HepG2 (cell line): Measurements from ENCODE around the gene ACTN1. TPM values are rescaled to one million over a fixed set of nuclear protein-coding genes. Genes with fewer than 3 reads are reported as not detected.

ENCODE experiments used
- ARID5B ChIP-seq: IDR thresholded peaks from 2 replicates; pipeline ENCODE4 v1.4.0; 2020; ENCODE audit warnings: mild to moderate bottlenecking, missing genetic modification reagents
- CEBPG ChIP-seq: IDR thresholded peaks from 2 replicates; pipeline ENCODE4 v1.6.1; 2016
- CREBL2 ChIP-seq: sonication (generic); formaldehyde crosslinking; IDR thresholded peaks from 2 replicates; pipeline ENCODE4 v1.8.1; 2023; ENCODE audit warnings: missing genetic modification reagents, mild to moderate bottlenecking, borderline replicate concordance
- ETV5 ChIP-seq: IDR thresholded peaks from 2 replicates; pipeline ENCODE4 v1.6.1; 2018; ENCODE audit warnings: missing biosample characterization, missing genetic modification reagents, inconsistent platforms, borderline replicate concordance
- GFI1 ChIP-seq: sonication (generic); formaldehyde crosslinking; IDR thresholded peaks from 2 replicates; pipeline ENCODE4 v1.5.0; 2020; ENCODE audit warnings: missing genetic modification reagents, mild to moderate bottlenecking, borderline replicate concordance
- GPBP1L1 ChIP-seq: sonication (generic); formaldehyde crosslinking; IDR thresholded peaks from 2 replicates; pipeline ENCODE4 v1.5.0; 2020; ENCODE audit warnings: mild to moderate bottlenecking, missing genetic modification reagents
- MAZ ChIP-seq, 2 experiments: sonication (generic) in 1 of 2; formaldehyde crosslinking in 1 of 2; IDR thresholded peaks; 2 replicates each; pipeline versions ENCODE4 v1.5.0 to v1.6.1; 2012 to 2020; ENCODE audit warnings: low read depth in 2 of 2, mild to moderate bottlenecking in 2 of 2, borderline replicate concordance in 1 of 2, improper control_type of control experiment in 1 of 2, low read length in 1 of 2, missing genetic modification reagents in 1 of 2, moderate library complexity in 1 of 2
- NFYB ChIP-seq: sonication (generic); formaldehyde crosslinking; IDR thresholded peaks from 2 replicates; pipeline ENCODE4 v1.4.0; 2020; ENCODE audit warnings: missing genetic modification reagents
- RCOR2 ChIP-seq: IDR thresholded peaks from 2 replicates; pipeline ENCODE4 v1.6.1; 2016; ENCODE audit warnings: missing biosample characterization, missing genetic modification reagents
- REL ChIP-seq: sonication (generic); formaldehyde crosslinking; conservative IDR thresholded peaks from 2 replicates; pipeline ENCODE4 v1.8.0; 2022; ENCODE audit warnings: mild to moderate bottlenecking, missing genetic modification reagents, moderate library complexity
- TCF7 ChIP-seq: sonication (generic); IDR thresholded peaks from 2 replicates; pipeline ENCODE4 v1.6.1; 2016; ENCODE audit warnings: antibody characterized with exemption, low read depth
- ZBTB49 ChIP-seq: sonication (generic); formaldehyde crosslinking; IDR thresholded peaks from 2 replicates; pipeline ENCODE4 v1.4.0; 2020; ENCODE audit warnings: missing genetic modification reagents, borderline replicate concordance
- ZNF20 ChIP-seq: sonication (generic); formaldehyde crosslinking; IDR thresholded peaks from 2 replicates; pipeline ENCODE4 v1.4.0; 2020; ENCODE audit warnings: mild to moderate bottlenecking, moderate library complexity, missing genetic modification reagents
- ZNF225 ChIP-seq: sonication (generic); formaldehyde crosslinking; IDR thresholded peaks from 2 replicates; pipeline ENCODE4 v1.4.0; 2020; ENCODE audit warnings: mild to moderate bottlenecking, missing genetic modification reagents
- ZNF234 ChIP-seq: sonication (generic); formaldehyde crosslinking; conservative IDR thresholded peaks from 2 replicates; pipeline ENCODE4 v1.5.1; 2020; ENCODE audit warnings: mild to moderate bottlenecking, missing genetic modification reagents
- ZNF263 ChIP-seq: sonication (generic); formaldehyde crosslinking; IDR thresholded peaks from 2 replicates; pipeline ENCODE4 v1.4.0; 2020; ENCODE audit warnings: missing genetic modification reagents
- ZNF274 ChIP-seq: sonication (generic); formaldehyde crosslinking; IDR thresholded peaks from 2 replicates; pipeline ENCODE4 v1.5.1; 2020; ENCODE audit warnings: mild to moderate bottlenecking, missing genetic modification reagents
- ZNF282 ChIP-seq: fragments of 450-650 bp; IDR thresholded peaks from 2 replicates; pipeline ENCODE4 v1.6.1; 2018; ENCODE audit not compliant: partially characterized antibody
- ZNF468 ChIP-seq: sonication (generic); formaldehyde crosslinking; IDR thresholded peaks from 2 replicates; pipeline ENCODE4 v1.8.0; 2022; ENCODE audit warnings: mild to moderate bottlenecking, moderate library complexity, missing genetic modification reagents
- ZNF691 ChIP-seq: sonication (generic); formaldehyde crosslinking; IDR thresholded peaks from 2 replicates; pipeline ENCODE4 v1.4.0; 2020; ENCODE audit warnings: missing genetic modification reagents, low read depth, mild to moderate bottlenecking, borderline replicate concordance
- ZSCAN20 ChIP-seq: sonication (generic); formaldehyde crosslinking; IDR thresholded peaks from 2 replicates; pipeline ENCODE4 v1.4.0; 2020; ENCODE audit warnings: missing genetic modification reagents, mild to moderate bottlenecking, borderline replicate concordance
- ZSCAN9 ChIP-seq: IDR thresholded peaks from 2 replicates; pipeline ENCODE4 v1.6.1; 2016; ENCODE audit warnings: borderline replicate concordance
- ZZZ3 ChIP-seq: sonication (generic); formaldehyde crosslinking; IDR thresholded peaks from 2 replicates; pipeline ENCODE4 v1.4.0; 2020; ENCODE audit warnings: missing genetic modification reagents, mild to moderate bottlenecking, borderline replicate concordance
- polyA plus RNA-seq, 8 experiments: library from polyadenylated mRNA; depleted of rRNA in 3 of 8; stranded (reverse) in 7 of 8; unstranded in 1 of 8; fragments of >200 nt; fragmentation: Illumina TruSeq in 4 of 8; extraction: Trizol in 4 of 8; gene quantifications; 2 replicates each; pipeline versions ENCODE4 v1.2.1 to v1.2.3, GENCODE V29; 2011 to 2016; ENCODE audit warnings: low read depth in 4 of 8, missing spikeins in 1 of 8, mixed read lengths in 1 of 8; ENCODE audit not compliant: insufficient read depth in 1 of 8
- total RNA-seq, 5 experiments: library from RNA; depleted of rRNA; stranded (reverse); fragments of >200 nt; fragmentation: Illumina TruSeq; extraction: Trizol; gene quantifications; 2 replicates each; pipeline ENCODE4 v1.2.3, GENCODE V29; 2016; ENCODE audit warnings: low read depth in 1 of 5

ACTN1 gene
- total and polyA plus RNA-seq, 2 of the 13 experiments (the other 11 are each of a cell fraction or from before 2014, with no cell fraction given) = 58.6 to 162 TPM

GRCh38 chr14:68941820-68942219, 37.3 kb downstream of the ACTN1 start (continued):
- TF ChIP-seq ARID5B (CRISPR knock-in tag) (peak; percentile 36; the same call in 1 of the 2 replicates), ZBTB49 (no peak), ZSCAN9 (no peak), ZNF234 (CRISPR knock-in tag) (no peak), ZNF691 (CRISPR knock-in tag) (peak; percentile 45; the same call in 1 of the 2 replicates), ETV5 (CRISPR knock-in tag) (0 out of 2 replicates have a peak, but pooled peaks have one; percentile 6), ZSCAN20 (CRISPR knock-in tag) (no peak), GPBP1L1 (CRISPR knock-in tag) (no peak), CREBL2 (CRISPR knock-in tag) (no peak), ZNF263 (CRISPR knock-in tag) (0 out of 2 replicates have a peak, but pooled peaks have one; percentile 28), TCF7 (no peak), GFI1 (CRISPR knock-in tag) (peak; percentile 76; the same call in 1 of the 2 replicates), REL (CRISPR knock-in tag) (no peak), ZZZ3 (no peak), ZNF20 (no peak), ZNF282 (no peak), ZNF468 (CRISPR knock-in tag) (no peak), ZNF274 (no peak), CEBPG (CRISPR knock-in tag) (peak; percentile 79), RCOR2 (0 out of 2 replicates have a peak, but pooled peaks have one; percentile 34), ZNF225 (CRISPR knock-in tag) (no peak), MAZ (IDR thresholded peaks at IDR 0.05; ENCODE audit: borderline replicate concordance, low read depth, low read length) (no peak), MAZ (CRISPR knock-in tag; IDR thresholded peaks at IDR 0.05; ENCODE audit: low read depth) (no peak), NFYB (CRISPR knock-in tag) (no peak)
